PC-9 (cell line): ENCODE data around the gene MTMR2. TPM values are rescaled to one million over a fixed set of nuclear protein-coding genes. Genes with fewer than 3 reads are reported as not detected.

Experiments used
- BruUV-seq: library from RNA; stranded (reverse); fragments of 400-500 nt; replicated peaks from 2 replicates; lab custom pipeline; 2021; lab: Mats Ljungman, UMichigan
- CTCF ChIA-PET: fragments of 300-600 bp; sonication (Branson Sonifier 250); formaldehyde crosslinking; loops from one replicate; lab custom pipeline; 2022; ENCODE audit warnings: antibody characterized with exemption; lab: Charles Lee
- POLR2A ChIA-PET: fragments of 300-600 bp; sonication (Branson Sonifier 250); formaldehyde crosslinking; loops from one replicate; lab custom pipeline; 2022; ENCODE audit warnings: antibody characterized with exemption; ENCODE audit not compliant: unreplicated experiment; lab: Charles Lee
- DNase-seq, 2 experiments: peaks; one replicate each; pipeline versions ENCODE4 v3.0.0 to v3.0.0-alpha.2; 2015 to 2022; ENCODE audit warnings: mixed read lengths in 1 of 2
- H2AFZ ChIP-seq: fragments of 200-600 bp; sonication (generic); 2 replicates; pipeline ENCODE4 v1.8.1; 2017; ENCODE audit warnings: antibody characterized with exemption
- H3F3A ChIP-seq: fragments of 200-600 bp; sonication (generic); 2 replicates; pipeline ENCODE4 v1.8.1; 2017; ENCODE audit warnings: antibody characterized with exemption, mild to moderate bottlenecking, low read depth; ENCODE audit not compliant: insufficient read depth
- H3K27ac ChIP-seq: fragments of 200-600 bp; sonication (generic); 2 replicates; pipeline ENCODE4 v1.6.1; 2016; ENCODE audit warnings: mixed run types
- H3K27me3 ChIP-seq: fragments of 200-600 bp; sonication (generic); 2 replicates; pipeline ENCODE4 v1.6.1; 2016; ENCODE audit warnings: low read depth, mixed run types; ENCODE audit not compliant: insufficient read depth
- H3K36me3 ChIP-seq: fragments of 200-600 bp; sonication (generic); 2 replicates; pipeline ENCODE4 v1.6.1; 2016; ENCODE audit warnings: low read depth, mixed run types
- H3K4me1 ChIP-seq: fragments of 200-600 bp; sonication (generic); replicated peaks from 2 replicates; pipeline ENCODE4 v1.6.1; 2016; ENCODE audit warnings: mixed run types; ENCODE audit not compliant: insufficient read depth
- H3K4me2 ChIP-seq: fragments of 200-600 bp; sonication (generic); 2 replicates; pipeline ENCODE4 v1.6.1; 2017; ENCODE audit warnings: mixed run types
- H3K4me3 ChIP-seq: fragments of 200-600 bp; sonication (generic); 2 replicates; pipeline ENCODE4 v1.6.1; 2016; ENCODE audit warnings: mixed run types
- H3K79me2 ChIP-seq: fragments of 200-600 bp; sonication (generic); 2 replicates; pipeline ENCODE4 v1.6.1; 2017; ENCODE audit warnings: low read depth, mixed run types
- H3K9me2 ChIP-seq: fragments of 200-600 bp; sonication (generic); 2 replicates; pipeline ENCODE4 v1.8.1; 2017; ENCODE audit warnings: mild to moderate bottlenecking; ENCODE audit not compliant: insufficient read depth
- H3K9me3 ChIP-seq: fragments of 200-600 bp; sonication (generic); 2 replicates; pipeline ENCODE4 v1.8.1; 2016; ENCODE audit warnings: low read depth; ENCODE audit not compliant: insufficient read depth
- H4K20me1 ChIP-seq: fragments of 200-600 bp; sonication (generic); 2 replicates; pipeline ENCODE4 v1.8.1; 2017; ENCODE audit not compliant: insufficient read depth
- EZH2 ChIP-seq: fragments of 200-600 bp; sonication (generic); IDR thresholded peaks from 2 replicates; pipeline ENCODE4 v1.8.0; 2017; ENCODE audit warnings: antibody characterized with exemption, low read depth
- intact Hi-C: fragments of 100-400 bp; cut with micrococcal nuclease; formaldehyde crosslinking; loops from one replicate; pipeline ENCODE4 v1.10.0; 2022; ENCODE audit not compliant: unreplicated experiment
- total RNA-seq: library from RNA; stranded (reverse); gene quantifications from 2 replicates; pipeline ENCODE4 v1.2.3, GENCODE V29; 2021
- TF ChIP-seq, protein P1 (sequence below): fragments of 200-600 bp; sonication (generic); conservative IDR thresholded peaks from 2 replicates; pipeline ENCODE4 v1.6.1; 2017; ENCODE audit warnings: mixed run types, antibody characterized with exemption, mild to moderate bottlenecking, moderate library complexity

MTMR2 gene
- total RNA-seq, 1 experiment from 2014 or later, result 60.7 TPM

DNA sequence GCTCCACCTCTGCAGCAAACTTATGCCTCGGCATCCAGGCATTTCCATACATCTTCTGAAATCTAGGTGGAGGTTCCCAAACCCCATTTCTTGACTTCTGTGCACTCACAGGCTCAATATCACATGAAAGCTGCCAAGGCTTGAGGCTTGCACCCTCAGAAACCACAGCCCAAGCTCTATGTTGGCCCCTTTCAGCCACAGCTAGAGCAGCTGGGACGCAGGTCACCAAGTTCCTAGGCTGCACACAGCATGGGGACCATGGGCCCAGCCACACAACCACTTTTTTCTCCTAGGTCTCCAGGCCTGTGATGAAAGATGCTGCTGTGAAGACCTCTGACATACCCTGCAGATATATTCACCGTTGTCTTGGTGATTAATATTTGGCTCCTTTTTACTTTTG, 24.7 kb upstream of the MTMR2 start:
- H3K36me3 ChIP-seq, result no peaks in the 10 kb centered on the region
- H3K4me2 ChIP-seq, result no peak overlapping the region
- ChIA-PET POLR2A (no interaction called here), CTCF (no interaction called here)
- H3K27me3 ChIP-seq, result no peaks in the 10 kb centered on the region
- BruUV-seq, result no TSS peak
- TF ChIP-seq, protein P1, sequence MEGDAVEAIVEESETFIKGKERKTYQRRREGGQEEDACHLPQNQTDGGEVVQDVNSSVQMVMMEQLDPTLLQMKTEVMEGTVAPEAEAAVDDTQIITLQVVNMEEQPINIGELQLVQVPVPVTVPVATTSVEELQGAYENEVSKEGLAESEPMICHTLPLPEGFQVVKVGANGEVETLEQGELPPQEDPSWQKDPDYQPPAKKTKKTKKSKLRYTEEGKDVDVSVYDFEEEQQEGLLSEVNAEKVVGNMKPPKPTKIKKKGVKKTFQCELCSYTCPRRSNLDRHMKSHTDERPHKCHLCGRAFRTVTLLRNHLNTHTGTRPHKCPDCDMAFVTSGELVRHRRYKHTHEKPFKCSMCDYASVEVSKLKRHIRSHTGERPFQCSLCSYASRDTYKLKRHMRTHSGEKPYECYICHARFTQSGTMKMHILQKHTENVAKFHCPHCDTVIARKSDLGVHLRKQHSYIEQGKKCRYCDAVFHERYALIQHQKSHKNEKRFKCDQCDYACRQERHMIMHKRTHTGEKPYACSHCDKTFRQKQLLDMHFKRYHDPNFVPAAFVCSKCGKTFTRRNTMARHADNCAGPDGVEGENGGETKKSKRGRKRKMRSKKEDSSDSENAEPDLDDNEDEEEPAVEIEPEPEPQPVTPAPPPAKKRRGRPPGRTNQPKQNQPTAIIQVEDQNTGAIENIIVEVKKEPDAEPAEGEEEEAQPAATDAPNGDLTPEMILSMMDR, result no peak
- no peak for TF ChIP-seq EZH2
- H3K27ac ChIP-seq, result no peak overlapping the region
- no peak overlapping the region for H3K4me3 ChIP-seq
- no peaks in the 10 kb centered on the region for H3F3A ChIP-seq
- no peak for DNase-seq
- H2AFZ ChIP-seq, result no peak overlapping the region
- peaks cover 16% of the 10 kb centered on the region for H3K9me3 ChIP-seq
- intact Hi-C loops, result no loop called here
- no peaks in the 10 kb centered on the region for H3K4me1 ChIP-seq
- H3K79me2 ChIP-seq, result no peaks in the 10 kb centered on the region
- H3K9me2 ChIP-seq, result no peaks in the 10 kb centered on the region
- no peaks in the 10 kb centered on the region for H4K20me1 ChIP-seq

DNA sequence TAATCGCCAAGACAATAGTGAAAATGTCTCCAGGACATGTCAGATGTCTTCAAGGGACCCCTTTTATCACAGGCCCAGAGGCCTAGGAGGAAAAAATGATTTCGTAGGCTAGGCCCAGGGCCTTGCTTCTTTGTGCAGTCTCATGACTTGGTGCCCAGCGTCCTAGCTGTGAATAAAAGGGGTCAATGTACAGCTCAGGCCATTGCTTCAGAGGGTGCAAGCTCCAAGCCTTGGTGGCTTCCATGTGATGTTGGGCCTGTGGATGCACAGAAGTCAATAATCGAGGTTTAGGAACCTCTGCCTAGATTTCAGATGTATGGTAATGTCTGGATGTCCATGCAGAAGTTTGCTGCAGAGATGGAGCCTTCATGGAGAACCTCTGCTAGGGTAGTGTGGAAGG, 20.7 kb upstream of the MTMR2 start:
- ChIA-PET CTCF (no interaction called here), POLR2A (no interaction called here)
- Histone ChIP-seq H3K36me3 (no peaks in the 10 kb centered on the region), H3K9me2 (no peaks in the 10 kb centered on the region), H3K4me3 (no peak overlapping the region), H2AFZ (no peak overlapping the region), H3K27ac (no peak overlapping the region), H3K79me2 (no peaks in the 10 kb centered on the region), H3K27me3 (no peaks in the 10 kb centered on the region), H3K9me3 (peaks cover 16% of the 10 kb centered on the region), H3K4me2 (no peak overlapping the region), H3K4me1 (no peaks in the 10 kb centered on the region), H3F3A (no peaks in the 10 kb centered on the region), H4K20me1 (no peaks in the 10 kb centered on the region)
- DNase-seq, result no peak
- intact Hi-C loops, result no loop called here
- no peak for TF ChIP-seq EZH2
- TF ChIP-seq, protein P1, result no peak
- BruUV-seq, result no TSS peak

DNA sequence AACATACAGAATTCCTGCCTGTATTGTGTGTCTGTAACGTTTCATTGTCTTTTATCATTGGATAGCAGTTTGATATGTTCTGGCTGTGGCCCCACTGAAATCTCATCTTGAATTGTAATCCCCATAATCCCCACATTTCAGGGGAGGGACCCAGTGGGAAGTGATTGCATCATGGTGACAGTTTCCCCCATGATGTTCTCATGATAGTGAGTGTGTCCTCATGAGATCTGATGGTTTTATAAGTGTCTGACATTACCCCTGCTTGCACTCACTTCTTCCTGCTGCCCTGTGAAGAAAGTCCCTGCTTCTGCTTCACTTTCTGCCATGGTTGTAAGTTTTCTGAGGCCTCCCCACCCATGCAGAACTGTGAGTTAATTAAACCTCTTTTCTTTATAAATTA, 19.6 kb upstream of the MTMR2 start:
- POLR2A ChIA-PET, result no interaction called here
- no peaks in the 10 kb centered on the region for H3K9me2 ChIP-seq
- CTCF ChIA-PET, result no interaction called here
- intact Hi-C loops, result no loop called here
- H2AFZ ChIP-seq, result no peak overlapping the region
- H3K27ac ChIP-seq, result no peak overlapping the region
- no peaks in the 10 kb centered on the region for H3K79me2 ChIP-seq
- H3K27me3 ChIP-seq, result no peaks in the 10 kb centered on the region
- no peaks in the 10 kb centered on the region for H3F3A ChIP-seq
- H3K4me1 ChIP-seq, result no peaks in the 10 kb centered on the region
- H3K4me3 ChIP-seq, result no peak overlapping the region
- no peak for DNase-seq
- no TSS peak for BruUV-seq
- H3K4me2 ChIP-seq, result no peak overlapping the region
- H3K9me3 ChIP-seq, result peaks cover 16% of the 10 kb centered on the region
- no peak for TF ChIP-seq EZH2
- H4K20me1 ChIP-seq, result no peaks in the 10 kb centered on the region
- no peaks in the 10 kb centered on the region for H3K36me3 ChIP-seq

DNA sequence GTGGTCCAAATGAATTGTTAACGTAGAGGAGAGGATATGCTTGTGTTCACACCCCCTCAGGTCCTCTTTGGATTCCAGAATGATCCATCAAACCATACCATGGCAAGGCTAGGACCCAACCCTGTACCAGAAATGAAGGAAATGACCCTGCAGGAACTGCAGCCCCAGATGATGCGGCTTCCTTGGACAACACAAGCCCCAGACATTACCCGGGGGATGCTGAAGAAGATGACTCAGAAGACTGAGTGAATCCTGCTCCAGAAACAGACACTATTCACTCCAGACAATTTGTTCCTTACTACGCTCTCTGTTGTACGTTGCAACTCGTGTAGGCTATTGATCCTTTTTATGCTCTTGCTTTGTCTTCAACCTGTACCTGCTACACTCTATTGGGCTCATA, 15.2 kb upstream of the MTMR2 start:
- Histone ChIP-seq H3K4me3 (no peak overlapping the region), H3K27ac (no peak overlapping the region), H3K4me2 (no peak overlapping the region), H3F3A (no peaks in the 10 kb centered on the region), H3K9me3 (peaks cover 16% of the 10 kb centered on the region; the same call in 1 of the 2 replicates), H3K9me2 (no peaks in the 10 kb centered on the region), H3K27me3 (no peaks in the 10 kb centered on the region), H3K4me1 (peaks cover 5% of the 10 kb centered on the region; the same call in 1 of the 2 replicates), H3K79me2 (no peaks in the 10 kb centered on the region), H3K36me3 (no peaks in the 10 kb centered on the region), H2AFZ (no peak overlapping the region), H4K20me1 (no peaks in the 10 kb centered on the region)
- no TSS peak for BruUV-seq
- TF ChIP-seq, protein P1, result no peak
- TF ChIP-seq EZH2, result no peak
- CTCF ChIA-PET, result no interaction called here
- POLR2A ChIA-PET, result no interaction called here
- intact Hi-C loops, result no loop called here
- no peak for DNase-seq
